IMR-90 (cell line): Measurements from ENCODE around the gene SIPA1L3. TPM values are rescaled to one million over a fixed set of nuclear protein-coding genes. Genes with fewer than 3 reads are reported as not detected.

Experiments
- ATAC-seq: fragments of 200-7000 bp; cut with Tn5 transposase; 2 replicates; pipeline ENCODE4 v1.9.1; 2020; ENCODE audit warnings: low read depth, mild to moderate bottlenecking, moderate library complexity
- BruUV-seq: library from RNA; stranded (reverse); fragments of 400-500 nt; replicated peaks from 2 replicates; lab custom pipeline; 2021; lab: Mats Ljungman, UMichigan
- CTCF ChIA-PET: fragments of 300-600 bp; formaldehyde crosslinking; extraction: SDS; loops from one replicate; lab custom pipeline; 2021; ENCODE audit warnings: antibody characterized with exemption; lab: Yijun Ruan, JAX
- POLR2A ChIA-PET: fragments of 300-600 bp; sonication (Branson Sonifier 250); formaldehyde crosslinking; loops from one replicate; lab custom pipeline; 2022; ENCODE audit warnings: antibody characterized with exemption; ENCODE audit not compliant: unreplicated experiment; lab: Charles Lee
- DNase-seq: peaks from one replicate; pipeline ENCODE4 v3.0.0; 2013
- H2AFZ ChIP-seq: replicated peaks from 2 replicates; pipeline ENCODE3; 2013; ENCODE audit warnings: low read length, mild to moderate bottlenecking; ENCODE audit not compliant: poor library complexity
- H2AK5ac ChIP-seq: 2 replicates; pipeline ENCODE4 v1.6.1; 2013; ENCODE audit warnings: low read depth, low read length, inconsistent platforms
- H2AK9ac ChIP-seq: replicated peaks from 2 replicates; pipeline ENCODE3; 2013; ENCODE audit warnings: mild to moderate bottlenecking, low read depth, low read length, moderate library complexity; ENCODE audit not compliant: poor library complexity
- H2BK120ac ChIP-seq: 2 replicates; pipeline ENCODE4 v1.6.1; 2013; ENCODE audit warnings: low read depth, low read length, inconsistent platforms
- H2BK15ac ChIP-seq: 3 replicates; pipeline ENCODE4 v1.6.1; 2013; ENCODE audit warnings: low read depth, low read length, inconsistent platforms
- H2BK20ac ChIP-seq: 2 replicates; pipeline ENCODE4 v1.6.1; 2013; ENCODE audit warnings: low read depth, mild to moderate bottlenecking, inconsistent platforms, low read length, moderate library complexity
- H2BK5ac ChIP-seq: 2 replicates; pipeline ENCODE4 v1.6.1; 2013; ENCODE audit warnings: mild to moderate bottlenecking, low read depth, low read length, inconsistent platforms; ENCODE audit not compliant: poor library complexity, severe bottlenecking
- H3K14ac ChIP-seq: replicated peaks from 2 replicates; pipeline ENCODE4 v1.6.1; 2013; ENCODE audit warnings: low read depth, low read length, inconsistent platforms
- H3K18ac ChIP-seq: 2 replicates; pipeline ENCODE4 v1.6.1; 2013; ENCODE audit warnings: low read depth, low read length, control low read depth
- H3K23ac ChIP-seq: 2 replicates; pipeline ENCODE4 v1.6.1; 2013; ENCODE audit warnings: low read depth, low read length, inconsistent platforms
- H3K27ac ChIP-seq: 2 replicates; pipeline ENCODE4 v1.5.1; 2013; ENCODE audit warnings: mild to moderate bottlenecking, control low read depth, low read length; ENCODE audit not compliant: insufficient read depth
- H3K27me3 ChIP-seq: 2 replicates; pipeline ENCODE4 v1.6.1; 2013; ENCODE audit warnings: low read length; ENCODE audit not compliant: control insufficient read depth, insufficient read depth
- H3K36me3 ChIP-seq: 2 replicates; pipeline ENCODE4 v1.6.1; 2013; ENCODE audit warnings: low read length, mixed read lengths; ENCODE audit not compliant: control insufficient read depth, insufficient read depth
- H3K4ac ChIP-seq: 2 replicates; pipeline ENCODE4 v1.6.1; 2013; ENCODE audit warnings: low read depth, low read length, inconsistent platforms
- H3K4me1 ChIP-seq: 2 replicates; pipeline ENCODE4 v1.6.1; 2013; ENCODE audit warnings: low read length, mixed read lengths; ENCODE audit not compliant: control insufficient read depth, insufficient read depth
- H3K4me2 ChIP-seq: 2 replicates; pipeline ENCODE4 v1.6.1; 2013; ENCODE audit warnings: low read depth, mild to moderate bottlenecking, control low read depth, low read length, moderate library complexity
- H3K4me3 ChIP-seq: 2 replicates; pipeline ENCODE4 v1.5.1; 2013; ENCODE audit warnings: low read depth, mild to moderate bottlenecking, control low read depth, low read length, moderate library complexity; ENCODE audit not compliant: insufficient read depth
- H3K56ac ChIP-seq: 2 replicates; pipeline ENCODE4 v1.6.1; 2013; ENCODE audit warnings: low read length, inconsistent platforms; ENCODE audit not compliant: insufficient read depth; ENCODE audit errors: extremely low read depth
- H3K79me1 ChIP-seq, 2 experiments: 2 replicates each; pipeline ENCODE4 v1.6.1; 2013; ENCODE audit warnings: low read length in 2 of 2, inconsistent platforms in 1 of 2, low read depth in 1 of 2
- H3K9ac ChIP-seq: 2 replicates; pipeline ENCODE4 v1.6.1; 2013; ENCODE audit warnings: low read depth, low read length, control low read depth
- H3K9me1 ChIP-seq: 2 replicates; pipeline ENCODE4 v1.6.1; 2013; ENCODE audit warnings: low read length, inconsistent platforms; ENCODE audit not compliant: insufficient read depth
- H3K9me3 ChIP-seq: 2 replicates; pipeline ENCODE4 v1.6.1; 2013; ENCODE audit warnings: low read length; ENCODE audit not compliant: control insufficient read depth, insufficient read depth
- H4K20me1 ChIP-seq: 2 replicates; pipeline ENCODE4 v1.6.1; 2013; ENCODE audit warnings: low read length, inconsistent platforms; ENCODE audit not compliant: insufficient read depth
- H4K5ac ChIP-seq: 2 replicates; pipeline ENCODE4 v1.6.1; 2013; ENCODE audit warnings: mild to moderate bottlenecking, low read depth, low read length, control low read depth
- H4K8ac ChIP-seq, 2 experiments: 2 replicates each; pipeline ENCODE4 v1.6.1; 2013; ENCODE audit warnings: low read depth in 2 of 2, low read length in 2 of 2, control low read depth in 1 of 2, inconsistent platforms in 1 of 2
- H4K91ac ChIP-seq: 2 replicates; pipeline ENCODE4 v1.6.1; 2013; ENCODE audit warnings: low read depth, low read length, inconsistent platforms; ENCODE audit not compliant: insufficient read depth
- BHLHE40 ChIP-seq: fragments of 150-350 bp; IDR thresholded peaks from 2 replicates; pipeline ENCODE4 v1.6.1; 2016; ENCODE audit warnings: mild to moderate bottlenecking, low read depth, low read length
- CEBPB ChIP-seq: IDR thresholded peaks from 2 replicates; pipeline ENCODE4 v1.6.1; 2012; ENCODE audit warnings: low read depth, low read length, improper control_type of control experiment
- CHD1 ChIP-seq: IDR thresholded peaks from 2 replicates; pipeline ENCODE4 v1.6.1; 2012; ENCODE audit warnings: low read depth, low read length, improper control_type of control experiment
- CTCF ChIP-seq: conservative IDR thresholded peaks from 2 replicates; pipeline ENCODE4 v1.5.1; 2012; ENCODE audit warnings: mild to moderate bottlenecking, low read depth, low read length, improper control_type of control experiment
- FOS ChIP-seq: fragments of 150-350 bp; IDR thresholded peaks from 2 replicates; pipeline ENCODE4 v1.6.1; 2016; ENCODE audit warnings: low read depth, low read length
- MAFK ChIP-seq: IDR thresholded peaks from 2 replicates; pipeline ENCODE4 v1.6.1; 2012; ENCODE audit warnings: low read depth, low read length, improper control_type of control experiment
- MAZ ChIP-seq: IDR thresholded peaks from 2 replicates; pipeline ENCODE4 v1.6.1; 2012; ENCODE audit warnings: low read depth, mild to moderate bottlenecking, low read length, improper control_type of control experiment, moderate library complexity, borderline replicate concordance
- MXI1 ChIP-seq: IDR thresholded peaks from 2 replicates; pipeline ENCODE4 v1.6.1; 2012; ENCODE audit warnings: low read depth, mild to moderate bottlenecking, low read length, moderate library complexity, borderline replicate concordance
- NFE2L2 ChIP-seq: fragments of 150-350 bp; IDR thresholded peaks from 2 replicates; pipeline ENCODE4 v1.6.1; 2016; ENCODE audit warnings: low read depth, mild to moderate bottlenecking, low read length
- POLR2A ChIP-seq: IDR thresholded peaks from 2 replicates; pipeline ENCODE4 v1.6.1; 2012; ENCODE audit warnings: mild to moderate bottlenecking, low read depth, low read length
- RAD21 ChIP-seq: IDR thresholded peaks from 2 replicates; pipeline ENCODE4 v1.6.1; 2012; ENCODE audit warnings: low read length, improper control_type of control experiment
- RCOR1 ChIP-seq: IDR thresholded peaks from 2 replicates; pipeline ENCODE4 v1.6.1; 2012; ENCODE audit warnings: mild to moderate bottlenecking, low read length, improper control_type of control experiment; ENCODE audit not compliant: insufficient replicate concordance
- RFX5 ChIP-seq: IDR thresholded peaks from 2 replicates; pipeline ENCODE4 v1.8.0; 2012; ENCODE audit warnings: low read depth, mild to moderate bottlenecking, low read length, moderate library complexity
- SMC3 ChIP-seq: fragments of 150-350 bp; IDR thresholded peaks from 2 replicates; pipeline ENCODE4 v1.6.1; 2016; ENCODE audit warnings: low read depth, mild to moderate bottlenecking, antibody characterized with exemption, low read length, moderate library complexity
- USF2 ChIP-seq: fragments of 150-350 bp; IDR thresholded peaks from 2 replicates; pipeline ENCODE4 v1.6.1; 2017; ENCODE audit warnings: mild to moderate bottlenecking, antibody characterized with exemption, low read length, low read depth
- WGBS, 2 experiments: methylation state at CpG; one replicate each; pipeline versions ENCODE4 v1.1.5 to v1.1.7; 2013; ENCODE audit warnings: missing lambda C conversion rate in 2 of 2; ENCODE audit not compliant: insufficient read length in 1 of 2; ENCODE audit errors: extremely low coverage in 2 of 2; 5-methylcytosine and 5-hydroxymethylcytosine counted together
- dilution Hi-C: fragments of 300-500 bp; cut with HindIII; formaldehyde crosslinking; loops from one replicate; pipeline ENCODE4 v1.14.3; 2018; ENCODE audit warnings: low sequenced_read_pairs; ENCODE audit not compliant: unreplicated experiment
- in situ Hi-C: fragments of 300-500 bp; cut with MboI; formaldehyde crosslinking; loops from 3 replicates; pipeline ENCODE4 v1.14.3; 2019; ENCODE audit warnings: low sequenced_read_pairs, inconsistent platforms, mixed read lengths
- intact Hi-C: fragments of 100-400 bp; cut with micrococcal nuclease; formaldehyde crosslinking; loops from 2 replicates; pipeline ENCODE4 v1.10.0; 2022
- polyA plus RNA-seq, 3 experiments: library from polyadenylated mRNA; depleted of rRNA; stranded (reverse); fragments of >200 nt; gene quantifications; 2 replicates each; pipeline ENCODE4 v1.2.3, GENCODE V29; 2012; ENCODE audit warnings: low replicate concordance in 1 of 3
- total RNA-seq: library from RNA; depleted of rRNA; stranded (reverse); fragments of >200 nt; gene quantifications from 2 replicates; pipeline ENCODE4 v1.2.3, GENCODE V29; 2012
- TF ChIP-seq, protein P1 (sequence below): fragments of 150-350 bp; IDR thresholded peaks from 2 replicates; pipeline ENCODE4 v1.6.1; 2016; ENCODE audit warnings: low read depth, mild to moderate bottlenecking, low read length, moderate library complexity, borderline replicate concordance

Gene SIPA1L3
- total and polyA plus RNA-seq, 2 of the 4 experiments (the other 2 are of a cell fraction) = 4.1 to 9.4 TPM

- Histone ChIP-seq H3K79me1 (no peaks in the 10 kb centered on the region), H3K14ac (no peak overlapping the region), H3K9ac (no peak overlapping the region), H4K5ac (no peak overlapping the region), H4K91ac (no peak overlapping the region), H3K27me3 (no peaks in the 10 kb centered on the region), H2BK120ac (no peak overlapping the region), H4K20me1 (no peaks in the 10 kb centered on the region), H2AK5ac (no peak overlapping the region), H3K27ac (no peak overlapping the region), H2AK9ac (no peak overlapping the region), H3K4ac (no peak overlapping the region), H3K9me1 (no peaks in the 10 kb centered on the region), H3K4me2 (no peak overlapping the region), H3K4me1 (no peaks in the 10 kb centered on the region), H3K4me3 (no peak overlapping the region), H2BK20ac (no peak overlapping the region), H3K36me3 (no peaks in the 10 kb centered on the region), H3K56ac (no peak overlapping the region), H2BK5ac (no peak overlapping the region), H3K18ac (no peak overlapping the region), H2BK15ac (no peak overlapping the region), H4K8ac (no peak overlapping the region), H2AFZ (no peak overlapping the region), H3K9me3 (no peaks in the 10 kb centered on the region; the same call in 1 of the 2 replicates), H3K23ac (no peak overlapping the region)
- dilution Hi-C loops (no loop called here), in situ Hi-C loops (no loop called here), intact Hi-C loops (no loop called here)
- TF ChIP-seq RCOR1 (no peak), MAFK (no peak), RAD21 (no peak), USF2 (no peak), SMC3 (no peak), CHD1 (no peak), CTCF (no peak), POLR2A (no peak), MAZ (no peak), CEBPB (no peak), MXI1 (no peak), RFX5 (no peak), BHLHE40 (no peak), NFE2L2 (no peak), FOS (no peak)
- TF ChIP-seq, protein P1, sequence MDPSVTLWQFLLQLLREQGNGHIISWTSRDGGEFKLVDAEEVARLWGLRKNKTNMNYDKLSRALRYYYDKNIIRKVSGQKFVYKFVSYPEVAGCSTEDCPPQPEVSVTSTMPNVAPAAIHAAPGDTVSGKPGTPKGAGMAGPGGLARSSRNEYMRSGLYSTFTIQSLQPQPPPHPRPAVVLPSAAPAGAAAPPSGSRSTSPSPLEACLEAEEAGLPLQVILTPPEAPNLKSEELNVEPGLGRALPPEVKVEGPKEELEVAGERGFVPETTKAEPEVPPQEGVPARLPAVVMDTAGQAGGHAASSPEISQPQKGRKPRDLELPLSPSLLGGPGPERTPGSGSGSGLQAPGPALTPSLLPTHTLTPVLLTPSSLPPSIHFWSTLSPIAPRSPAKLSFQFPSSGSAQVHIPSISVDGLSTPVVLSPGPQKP = no peak
- CTCF ChIA-PET = no interaction called here
- 10% methylated on average over 2 of the region's 2 CpGs; no CpG with 5 or more reads in 1 of the 2 experiments for WGBS, 2 experiments
- DNase-seq = no peak
- ATAC-seq = no peak
- BruUV-seq = no TSS peak
- POLR2A ChIA-PET = no interaction called here
These were observed 31.0 kb upstream of the SIPA1L3 start for GRCh38 chr19:37876032-37876431.
